ENCODE data around the gene TSPYL4.

The TSPYL4 gene

DNA sequence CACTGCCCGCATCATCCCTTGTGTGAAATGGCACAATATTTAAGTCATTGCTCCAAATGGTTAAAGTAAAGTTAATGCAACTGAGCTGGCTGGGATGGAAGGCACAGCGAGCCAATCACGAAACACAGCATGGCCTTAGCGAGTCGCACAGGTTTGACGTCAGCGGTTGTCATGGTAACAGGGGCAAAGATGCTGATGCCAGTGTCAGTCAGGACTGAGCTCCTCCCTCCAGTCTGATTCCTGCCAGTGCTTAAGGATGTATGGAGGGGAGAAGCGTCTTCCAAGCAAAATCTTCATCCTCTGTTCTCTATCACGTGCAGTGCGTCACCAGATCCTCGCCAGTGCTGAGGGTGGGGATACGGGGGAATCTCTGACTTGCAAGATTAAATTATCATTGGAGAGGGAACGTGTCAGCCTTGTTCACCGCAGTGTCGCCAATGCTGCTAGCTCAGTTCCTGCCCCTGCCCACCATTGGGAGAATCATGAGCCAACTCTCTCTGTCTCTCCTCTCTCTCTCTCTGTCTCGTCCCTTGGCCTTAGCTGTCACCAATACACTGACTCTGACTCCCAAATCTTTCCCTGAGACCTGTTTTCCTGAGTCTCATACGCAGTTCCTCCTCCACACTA lies 24.5 kb downstream of the TSPYL4 start:
- Mint-ChIP-seq H3K27ac (no peak overlapping the region), H3K27me3 (no peaks in the 10 kb centered on the region), H3K4me3 (no peak overlapping the region), H3K4me1 (no peaks in the 10 kb centered on the region), H3K36me3 (peaks cover 14 to 22% of the 10 kb centered on the region in 2 donors), H3K9me3 (no peaks in the 10 kb centered on the region)
- DNase-seq (no peak), ATAC-seq (replicated peaks) (no peak)

DNA sequence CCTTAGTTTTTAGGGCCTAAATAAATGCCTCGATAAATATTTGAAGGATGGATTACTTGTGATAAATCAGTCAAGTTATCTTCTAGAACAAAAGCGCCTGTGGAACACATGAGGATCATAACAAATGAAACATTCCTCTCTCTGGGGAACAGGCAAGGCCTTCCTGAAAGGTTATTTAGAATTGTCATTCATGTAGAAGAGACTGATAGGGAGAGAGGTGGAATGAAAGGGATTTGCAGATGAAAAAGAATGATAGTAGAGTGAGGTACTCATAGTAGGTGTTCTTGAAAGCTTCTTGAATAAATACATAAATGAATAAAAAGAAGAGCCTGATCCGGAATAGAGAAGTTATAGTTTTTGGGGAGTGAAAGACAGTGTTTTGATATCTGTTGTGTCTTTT lies 30.5 kb downstream of the TSPYL4 start:
- no peaks in the 10 kb centered on the region for H3K9me3 Mint-ChIP-seq
- H3K27me3 Mint-ChIP-seq = no peaks in the 10 kb centered on the region
- DNase-seq = no peak
- H3K4me1 Mint-ChIP-seq = no peaks in the 10 kb centered on the region
- no peak overlapping the region for H3K4me3 Mint-ChIP-seq
- no peak overlapping the region for H3K27ac Mint-ChIP-seq
- ATAC-seq (replicated peaks) = no peak
- peaks cover 6 to 12% of the 10 kb centered on the region in 2 donors for H3K36me3 Mint-ChIP-seq

GRCh38 chr6:116221911-116222310 lies 32.0 kb downstream of the TSPYL4 start:
- no peaks in the 10 kb centered on the region for H3K9me3 Mint-ChIP-seq
- H3K36me3 Mint-ChIP-seq = peaks cover 6 to 12% of the 10 kb centered on the region in 2 donors
- no peaks in the 10 kb centered on the region for H3K27me3 Mint-ChIP-seq
- ATAC-seq (replicated peaks) (no peak), DNase-seq (no peak)
- no peak overlapping the region for H3K4me3 Mint-ChIP-seq
- H3K4me1 Mint-ChIP-seq = no peaks in the 10 kb centered on the region
- no peak overlapping the region for H3K27ac Mint-ChIP-seq

DNA sequence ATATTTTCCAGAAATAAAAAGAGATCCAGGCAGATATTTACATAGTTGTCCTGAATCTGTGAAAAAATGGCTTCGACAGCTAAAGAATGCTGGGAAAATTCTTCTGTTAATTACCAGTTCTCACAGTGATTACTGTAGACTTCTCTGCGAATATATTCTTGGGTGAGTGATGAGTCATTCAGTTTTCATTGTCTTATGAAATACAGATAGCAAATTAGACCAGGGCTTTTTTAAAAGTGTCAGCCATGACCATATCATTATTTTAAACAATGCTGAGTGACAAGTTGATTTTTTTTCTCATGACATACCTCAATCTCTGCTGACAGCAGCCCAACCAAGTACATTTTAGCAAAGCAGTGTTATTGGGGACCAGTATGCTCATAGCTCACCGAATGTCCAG lies 32.8 kb downstream of the TSPYL4 start:
- H3K27me3 Mint-ChIP-seq = no peaks in the 10 kb centered on the region
- DNase-seq = no peak
- no peak for ATAC-seq (replicated peaks)
- no peak overlapping the region for H3K4me3 Mint-ChIP-seq
- H3K9me3 Mint-ChIP-seq = no peaks in the 10 kb centered on the region
- no peaks in the 10 kb centered on the region for H3K4me1 Mint-ChIP-seq
- no peak overlapping the region for H3K27ac Mint-ChIP-seq
- H3K36me3 Mint-ChIP-seq = peaks cover 6 to 12% of the 10 kb centered on the region in 2 donors

- ATAC-seq (replicated peaks) (no peak), DNase-seq (no peak)
- Mint-ChIP-seq H3K9me3 (no peaks in the 10 kb centered on the region), H3K4me1 (no peaks in the 10 kb centered on the region), H3K36me3 (peaks cover 0 to 12% of the 10 kb centered on the region in 2 donors), H3K27ac (peak overlapping the region; percentile 14), H3K27me3 (no peaks in the 10 kb centered on the region), H3K4me3 (no peak overlapping the region)
These were observed 35.0 kb downstream of the TSPYL4 start for GRCh38 chr6:116218866-116219265.

GRCh38 chr6:116218172-116218633 lies 35.7 kb downstream of the TSPYL4 start:
- H3K4me3 Mint-ChIP-seq = no peak overlapping the region
- no peaks in the 10 kb centered on the region for H3K27me3 Mint-ChIP-seq
- no peak for DNase-seq
- H3K36me3 Mint-ChIP-seq = peaks cover 0 to 7% of the 10 kb centered on the region in 2 donors
- ATAC-seq (replicated peaks) = no peak
- H3K27ac Mint-ChIP-seq = no peak overlapping the region
- no peaks in the 10 kb centered on the region for H3K4me1 Mint-ChIP-seq
- no peaks in the 10 kb centered on the region for H3K9me3 Mint-ChIP-seq

GRCh38 chr6:116217069-116217468 lies 36.8 kb downstream of the TSPYL4 start:
- Mint-ChIP-seq H3K27me3 (no peaks in the 10 kb centered on the region), H3K4me3 (no peak overlapping the region), H3K9me3 (no peaks in the 10 kb centered on the region), H3K4me1 (no peaks in the 10 kb centered on the region), H3K36me3 (peaks cover 0 to 6% of the 10 kb centered on the region in 2 donors), H3K27ac (no peak overlapping the region)
- peak in 1 of 2 donors; percentile 31 for ATAC-seq (replicated peaks)
- DNase-seq = no peak

GRCh38 chr6:116215414-116215813 lies 38.5 kb downstream of the TSPYL4 start:
- DNase-seq (no peak), ATAC-seq (replicated peaks) (no peak)
- Mint-ChIP-seq H3K27me3 (no peaks in the 10 kb centered on the region), H3K4me3 (no peak overlapping the region), H3K27ac (no peak overlapping the region), H3K9me3 (no peaks in the 10 kb centered on the region), H3K4me1 (no peaks in the 10 kb centered on the region), H3K36me3 (peaks cover 0 to 6% of the 10 kb centered on the region in 2 donors)

GRCh38 chr6:116214681-116215080 lies 39.2 kb downstream of the TSPYL4 start:
- Mint-ChIP-seq H3K4me3 (no peak overlapping the region), H3K27me3 (no peaks in the 10 kb centered on the region), H3K9me3 (no peaks in the 10 kb centered on the region), H3K27ac (no peak overlapping the region), H3K36me3 (peaks cover 0 to 6% of the 10 kb centered on the region in 2 donors), H3K4me1 (no peaks in the 10 kb centered on the region)
- DNase-seq (no peak), ATAC-seq (replicated peaks) (no peak)

GRCh38 chr6:116210750-116211425 lies 43.0 kb downstream of the TSPYL4 start:
- Mint-ChIP-seq H3K36me3 (peaks cover 0 to 9% of the 10 kb centered on the region in 2 donors), H3K4me3 (no peak overlapping the region), H3K27ac (no peak overlapping the region), H3K4me1 (no peaks in the 10 kb centered on the region), H3K9me3 (no peaks in the 10 kb centered on the region), H3K27me3 (no peaks in the 10 kb centered on the region)
- DNase-seq (no peak), ATAC-seq (replicated peaks) (no peak)

DNA sequence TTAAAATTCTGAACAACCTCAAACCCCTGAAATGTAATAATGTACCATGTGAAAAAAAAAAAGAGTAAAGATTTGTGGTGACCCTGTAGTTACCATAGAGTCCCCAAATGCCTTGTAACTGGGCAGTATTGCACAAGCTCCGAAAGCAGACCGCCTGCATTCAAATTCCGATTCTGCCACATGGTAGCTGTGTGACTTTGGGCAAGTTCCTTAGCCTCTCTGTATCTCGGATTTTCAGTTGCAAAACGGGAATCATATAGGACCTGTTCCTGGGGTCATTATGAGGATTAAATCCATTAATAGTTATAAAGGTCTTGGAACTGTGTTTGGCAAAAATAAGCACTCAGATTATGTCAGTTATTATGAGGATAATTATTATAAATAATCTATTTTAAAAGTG lies 43.6 kb downstream of the TSPYL4 start:
- Mint-ChIP-seq H3K9me3 (no peaks in the 10 kb centered on the region), H3K36me3 (peaks cover 0 to 7% of the 10 kb centered on the region in 2 donors), H3K27me3 (no peaks in the 10 kb centered on the region), H3K27ac (no peak overlapping the region), H3K4me1 (no peaks in the 10 kb centered on the region), H3K4me3 (no peak overlapping the region)
- no peak for DNase-seq
- no peak for ATAC-seq (replicated peaks)

DNA sequence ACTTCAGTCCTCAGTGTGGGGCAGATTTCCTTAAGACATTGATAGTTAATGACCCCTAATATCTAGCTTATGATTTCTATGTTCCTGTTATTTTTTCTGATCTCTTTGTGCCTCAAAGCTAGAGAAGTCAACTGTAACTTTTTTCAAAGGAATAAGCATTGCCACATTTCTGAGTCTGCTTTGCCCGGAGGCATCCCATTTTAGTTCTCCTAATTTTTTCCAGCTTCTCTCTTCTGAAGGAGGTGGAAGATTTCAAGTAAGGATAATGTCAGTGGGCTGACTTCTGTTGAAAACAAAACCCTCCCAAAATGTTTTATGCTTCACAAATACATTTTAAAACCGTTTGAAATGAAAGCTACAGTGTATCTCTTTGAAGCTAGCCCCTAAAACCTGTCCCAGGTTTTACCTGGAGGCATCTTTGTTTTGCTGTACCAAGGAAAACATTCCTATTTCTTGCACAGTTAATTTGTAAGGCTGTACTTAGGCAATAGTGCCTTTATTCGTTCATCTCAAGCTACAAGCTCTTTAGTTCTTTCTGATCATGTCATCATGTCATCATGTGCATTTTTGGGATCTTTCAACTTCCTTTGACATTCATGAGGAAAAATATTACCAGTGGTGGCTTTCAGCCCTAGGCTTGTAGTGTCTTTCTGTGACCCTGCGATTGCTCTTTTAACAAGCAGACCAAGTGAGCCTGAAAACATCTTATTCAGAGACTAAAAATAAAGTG lies 45.7 kb downstream of the TSPYL4 start:
- H3K4me1 Mint-ChIP-seq = peaks cover 0 to 2% of the 10 kb centered on the region in 2 donors
- H3K36me3 Mint-ChIP-seq = peaks cover 0 to 2% of the 10 kb centered on the region in 2 donors
- no peak overlapping the region for H3K4me3 Mint-ChIP-seq
- H3K27me3 Mint-ChIP-seq = no peaks in the 10 kb centered on the region
- ATAC-seq (replicated peaks) = no peak
- DNase-seq = no peak
- H3K27ac Mint-ChIP-seq = no peak overlapping the region
- H3K9me3 Mint-ChIP-seq = no peaks in the 10 kb centered on the region

GRCh38 chr6:116206231-116206903 lies 47.5 kb downstream of the TSPYL4 start:
- Mint-ChIP-seq H3K4me1 (peaks cover 2 to 4% of the 10 kb centered on the region in 2 donors), H3K27me3 (no peaks in the 10 kb centered on the region), H3K9me3 (no peaks in the 10 kb centered on the region), H3K36me3 (peaks cover 0 to 2% of the 10 kb centered on the region in 2 donors), H3K27ac (no peak overlapping the region), H3K4me3 (no peak overlapping the region)
- DNase-seq (no peak), ATAC-seq (replicated peaks) (no peak)

DNA sequence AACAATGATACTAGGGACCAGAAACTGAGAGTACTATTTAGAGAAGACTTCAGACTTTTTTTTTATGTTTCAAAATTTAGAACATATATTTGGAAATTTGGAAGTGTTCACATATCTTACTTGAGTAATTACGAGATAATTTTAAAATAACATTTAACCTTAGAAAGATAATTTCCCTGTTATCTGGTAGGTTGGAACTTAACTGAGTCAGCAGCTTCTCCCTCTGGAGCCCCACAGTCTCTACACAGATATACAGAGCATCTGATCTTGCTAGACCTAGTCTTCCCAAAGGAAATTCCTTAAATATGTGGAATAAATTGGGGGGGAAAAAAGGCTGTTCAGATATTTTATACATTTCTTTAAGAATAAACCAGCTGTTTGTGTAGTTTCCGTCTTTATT lies 48.6 kb downstream of the TSPYL4 start:
- DNase-seq (no peak), ATAC-seq (replicated peaks) (no peak)
- Mint-ChIP-seq H3K27ac (no peak overlapping the region), H3K4me1 (peaks cover 4 to 6% of the 10 kb centered on the region in 2 donors), H3K9me3 (no peaks in the 10 kb centered on the region), H3K36me3 (peaks cover 0 to 2% of the 10 kb centered on the region in 2 donors), H3K4me3 (no peak overlapping the region), H3K27me3 (no peaks in the 10 kb centered on the region)

Data from stimulated activated naive B cell treated with anti-CD40 and anti-IgM and Interleukin-4, amounts not matched to agents 10 μg/mL and 1 μg/mL and 100 μg/mL, for 72 hours (primary cell).